ENCODE results near the gene STT3B. TPM values are rescaled to one million over a fixed set of nuclear protein-coding genes. Genes with fewer than 3 reads are reported as not detected.

The STT3B gene
- total and polyA plus RNA-seq, 2 of the 13 experiments (the other 11 are each of a cell fraction or from before 2014, with no cell fraction given): 85.0 to 205 TPM

DNA sequence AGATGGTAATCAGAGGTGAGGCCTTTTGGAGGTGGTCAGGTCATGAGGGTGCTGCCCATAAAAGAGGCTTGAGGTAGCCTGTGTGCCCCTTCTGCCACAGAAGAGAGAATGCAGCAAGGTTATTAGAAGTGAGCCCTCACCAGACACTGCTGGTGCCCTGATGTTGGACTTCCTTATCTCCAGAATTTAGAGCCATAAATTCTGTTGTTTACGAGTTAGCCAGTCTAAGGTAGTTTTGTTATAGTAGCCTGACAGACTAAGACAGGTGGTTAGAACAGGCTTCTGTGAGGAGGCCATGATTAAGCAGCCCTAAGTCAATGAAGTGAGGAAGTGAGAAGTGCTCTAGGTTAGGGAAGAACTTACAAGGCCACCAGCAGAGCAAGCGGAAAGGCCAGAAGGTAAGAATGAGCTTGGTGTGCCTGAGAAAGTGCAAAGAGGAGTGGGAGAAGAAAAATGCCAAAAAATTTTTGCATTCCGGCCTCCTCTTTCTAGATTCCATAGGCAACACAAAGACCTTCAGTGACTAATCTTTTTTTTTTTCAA is 44.2 kb upstream of the STT3B start:
- Histone ChIP-seq H3K4me3 (replicated peaks in 1 of 3; ENCODE audit: insufficient read depth in 1 of 3, low read depth in 2 of 3, low read length in 3 of 3) (no peak overlapping the region), H3K27me3 (ENCODE audit: control insufficient read depth in 1 of 2, insufficient read depth in 2 of 2, low read length in 2 of 2) (no peaks in the 10 kb centered on the region), H4K20me1 (ENCODE audit: insufficient read depth, low read length) (no peaks in the 10 kb centered on the region), H3K36me3 (replicated peaks in 1 of 2; ENCODE audit: control insufficient read depth in 1 of 2, insufficient read depth in 2 of 2, low read length in 2 of 2) (no peaks in the 10 kb centered on the region), H3K79me2 (ENCODE audit: insufficient read depth, low read length) (no peaks in the 10 kb centered on the region), H3K4me1 (ENCODE audit: insufficient read depth, low read length) (peaks cover 10% of the 10 kb centered on the region), H2AFZ (ENCODE audit: low read length) (no peak overlapping the region), H3K9me3 (ENCODE audit: low read length) (peaks cover 8% of the 10 kb centered on the region; the same call in 1 of the 2 replicates), H3K4me2 (ENCODE audit: low read depth, low read length) (no peak overlapping the region), H3K27ac (ENCODE audit: extremely low read length, insufficient read depth, low read length) (no peak overlapping the region), H3K9ac (ENCODE audit: insufficient read depth, low read depth, low read length) (no peak overlapping the region)
- BruUV-seq (replicated peaks): no TSS peak
- DNase-seq (ENCODE audit: low spot score) (no peak), FAIRE-seq (no peak), ATAC-seq (no peak)
- ChIA-PET POLR2A (no interaction called here), CTCF (ENCODE audit: low intra/inter-chr PET ratio, low total read pairs) (no interaction called here)
- WGBS (ENCODE audit: low lambda C conversion rate): 58% methylated on average over 3 of the region's 3 CpGs
- intact Hi-C loops (cut with micrococcal nuclease; ENCODE audit: unreplicated experiment): no loop called here
- in situ Hi-C loops (cut with HindIII; ENCODE audit: extremely low pct_ligation_motif_present, low pct_unique_long_range_greater_than_20kb): no loop called here
- no peak for TF ChIP-seq SRSF1 (optimal IDR thresholded peaks at IDR 0.05; ENCODE audit: low read depth, low read length)
- TF ChIP-seq HNRNPH1 (optimal IDR thresholded peaks at IDR 0.05; ENCODE audit: low read depth, low read length): no peak
- TF ChIP-seq SMAD3 (CRISPR knock-in tag; IDR thresholded peaks at IDR 0.05): no peak

DNA sequence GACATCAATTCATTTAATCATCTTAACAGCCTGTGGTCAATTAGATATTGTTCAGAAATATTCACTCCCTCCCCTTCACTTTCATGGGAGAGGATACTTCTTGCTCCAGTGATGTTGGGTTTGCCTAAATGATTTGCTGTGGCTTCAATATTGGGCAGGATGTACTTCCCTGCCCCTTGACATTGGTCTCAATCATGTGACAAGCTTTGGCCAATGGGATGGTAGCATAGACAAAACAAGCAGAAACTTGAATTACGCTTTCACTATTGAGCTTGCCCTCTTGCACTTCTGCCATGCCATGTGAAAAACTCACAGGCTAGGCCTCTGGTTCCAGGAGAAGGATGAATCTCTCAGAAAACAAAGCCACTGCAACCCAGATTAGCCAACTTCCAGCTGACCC is 42.2 kb upstream of the STT3B start:
- CTCF ChIA-PET (ENCODE audit: low intra/inter-chr PET ratio, low total read pairs): no interaction called here
- Histone ChIP-seq H3K27me3 (ENCODE audit: control insufficient read depth in 1 of 2, insufficient read depth in 2 of 2, low read length in 2 of 2) (no peaks in the 10 kb centered on the region), H4K20me1 (ENCODE audit: insufficient read depth, low read length) (no peaks in the 10 kb centered on the region), H3K79me2 (ENCODE audit: insufficient read depth, low read length) (no peaks in the 10 kb centered on the region), H3K9me3 (ENCODE audit: low read length) (peaks cover 8% of the 10 kb centered on the region; the same call in 1 of the 2 replicates), H3K4me1 (ENCODE audit: insufficient read depth, low read length) (peaks cover 10% of the 10 kb centered on the region), H3K9ac (ENCODE audit: insufficient read depth, low read depth, low read length) (no peak overlapping the region), H3K36me3 (replicated peaks in 1 of 2; ENCODE audit: control insufficient read depth in 1 of 2, insufficient read depth in 2 of 2, low read length in 2 of 2) (no peaks in the 10 kb centered on the region), H3K27ac (ENCODE audit: extremely low read length, insufficient read depth, low read length) (no peak overlapping the region), H2AFZ (ENCODE audit: low read length) (no peak overlapping the region), H3K4me3 (replicated peaks in 1 of 3; ENCODE audit: insufficient read depth in 1 of 3, low read depth in 2 of 3, low read length in 3 of 3) (no peak overlapping the region), H3K4me2 (ENCODE audit: low read depth, low read length) (no peak overlapping the region)
- DNase-seq (ENCODE audit: low spot score): no peak
- ATAC-seq: no peak
- TF ChIP-seq CENPT (CRISPR knock-in tag; IDR thresholded peaks at IDR 0.05; ENCODE audit: low read depth): no peak
- TF ChIP-seq, protein P1, sequence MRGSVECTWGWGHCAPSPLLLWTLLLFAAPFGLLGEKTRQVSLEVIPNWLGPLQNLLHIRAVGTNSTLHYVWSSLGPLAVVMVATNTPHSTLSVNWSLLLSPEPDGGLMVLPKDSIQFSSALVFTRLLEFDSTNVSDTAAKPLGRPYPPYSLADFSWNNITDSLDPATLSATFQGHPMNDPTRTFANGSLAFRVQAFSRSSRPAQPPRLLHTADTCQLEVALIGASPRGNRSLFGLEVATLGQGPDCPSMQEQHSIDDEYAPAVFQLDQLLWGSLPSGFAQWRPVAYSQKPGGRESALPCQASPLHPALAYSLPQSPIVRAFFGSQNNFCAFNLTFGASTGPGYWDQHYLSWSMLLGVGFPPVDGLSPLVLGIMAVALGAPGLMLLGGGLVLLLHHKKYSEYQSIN (CRISPR knock-in tag; IDR thresholded peaks at IDR 0.05; ENCODE audit: borderline replicate concordance): no peak
- in situ Hi-C loops (cut with HindIII; ENCODE audit: extremely low pct_ligation_motif_present, low pct_unique_long_range_greater_than_20kb): no loop called here
- WGBS (ENCODE audit: low lambda C conversion rate): 100% methylated on average over 1 of the region's 1 CpG
- BruUV-seq (replicated peaks): no TSS peak
- no peak for FAIRE-seq
- intact Hi-C loops (cut with micrococcal nuclease; ENCODE audit: unreplicated experiment): no loop called here
- POLR2A ChIA-PET: no interaction called here
